GM18505 (cell line): Measurements from ENCODE around the gene ZNF260.

Experiments used
- ATAC-seq: cut with Tn5 transposase; IDR thresholded peaks from one replicate; pipeline ENCODE4 v1.9.1; 2021; ENCODE audit not compliant: unreplicated experiment
- POLR2A ChIP-seq: IDR thresholded peaks from 4 replicates; pipeline ENCODE4 v1.6.1; 2011; ENCODE audit warnings: borderline replicate concordance; ENCODE audit not compliant: insufficient read depth, insufficient read length; ENCODE audit errors: extremely low read depth

The ZNF260 gene

GRCh38 chr19:36528194-36528920 lies at the start of gene ZNF260:
Gene ZNF260, minus strand, starts transcription at chr19:36528271. Its CDS starts 13,033 bp downstream, at chr19:36515238.
- ATAC-seq = peak; percentile 93
- peak; percentile 79 for TF ChIP-seq POLR2A

- no peak for TF ChIP-seq POLR2A
Measured at GRCh38 chr19:36577271-36577996, 49.4 kb upstream of the ZNF260 start.

GRCh38 chr19:36574741-36575140 lies 46.7 kb upstream of the ZNF260 start:
- ATAC-seq = no peak
- no peak for TF ChIP-seq POLR2A

More at GRCh38 chr19:36577271-36577996, 49.4 kb upstream of the ZNF260 start:
- ATAC-seq = no peak

GRCh38 chr19:36573895-36574720 lies 46.0 kb upstream of the ZNF260 start:
- ATAC-seq = no peak
- TF ChIP-seq POLR2A = no peak

- ATAC-seq = peak; percentile 86
- TF ChIP-seq POLR2A = peak; percentile 85
Measured at GRCh38 chr19:36573020-36573894, 45.2 kb upstream of the ZNF260 start, which contains the start of gene ZNF529. Gene ZNF529, minus strand, starts transcription at chr19:36573292. Its CDS starts 946 bp downstream, at chr19:36572346.

GRCh38 chr19:36572593-36573019 lies 44.5 kb upstream of the ZNF260 start:
- TF ChIP-seq POLR2A = no peak
- no peak for ATAC-seq

- no peak for ATAC-seq
- no peak for TF ChIP-seq POLR2A
Measured at GRCh38 chr19:36564391-36564790, 36.3 kb upstream of the ZNF260 start.

- no peak for TF ChIP-seq POLR2A
- ATAC-seq = no peak
Measured at GRCh38 chr19:36547001-36547732, 19.1 kb upstream of the ZNF260 start.

- no peak for TF ChIP-seq POLR2A
- ATAC-seq = peak; percentile 35
Measured at GRCh38 chr19:36528921-36529518, 949 bp upstream of the ZNF260 start.

- no peak for ATAC-seq
- no peak for TF ChIP-seq POLR2A
Measured at GRCh38 chr19:36527873-36528193, 238 bp downstream of the ZNF260 start.

GRCh38 chr19:36527341-36527740 lies 730 bp downstream of the ZNF260 start:
- no peak for ATAC-seq
- no peak for TF ChIP-seq POLR2A

- no peak for ATAC-seq
- TF ChIP-seq POLR2A = no peak
Measured at GRCh38 chr19:36526581-36526980, 1.5 kb downstream of the ZNF260 start.

- no peak for TF ChIP-seq POLR2A
- no peak for ATAC-seq
Measured at GRCh38 chr19:36524617-36525016, 3.5 kb downstream of the ZNF260 start.
